Sigmoid colon (tissue), 4 donors: Measurements from ENCODE around the gene GALNT13.

ENCODE experiments used
- EP300 ChIP-seq, 4 donors: sonication (generic); formaldehyde crosslinking; IDR thresholded peaks; one replicate each; pipeline ENCODE4 v1.6.1; 2017; ENCODE audit warnings: antibody characterized with exemption in 4 of 4
- POLR2A ChIP-seq, 2 donors: fragments of 450-650 bp; IDR thresholded peaks; one replicate each; pipeline ENCODE4 v1.6.1; 2016; ENCODE audit warnings: antibody characterized with exemption in 2 of 2, mild to moderate bottlenecking in 2 of 2, moderate library complexity in 2 of 2
- TF ChIP-seq, protein P1 (sequence below), 4 experiments: fragments of 450-650 bp in 3 of 4; fragments of 200-600 bp in 1 of 4; IDR thresholded peaks; one replicate each; pipeline ENCODE4 v1.5.1; 2016 to 2019; ENCODE audit warnings: antibody characterized with exemption in 4 of 4, mild to moderate bottlenecking in 3 of 4, moderate library complexity in 2 of 4

- TF ChIP-seq, protein P1, sequence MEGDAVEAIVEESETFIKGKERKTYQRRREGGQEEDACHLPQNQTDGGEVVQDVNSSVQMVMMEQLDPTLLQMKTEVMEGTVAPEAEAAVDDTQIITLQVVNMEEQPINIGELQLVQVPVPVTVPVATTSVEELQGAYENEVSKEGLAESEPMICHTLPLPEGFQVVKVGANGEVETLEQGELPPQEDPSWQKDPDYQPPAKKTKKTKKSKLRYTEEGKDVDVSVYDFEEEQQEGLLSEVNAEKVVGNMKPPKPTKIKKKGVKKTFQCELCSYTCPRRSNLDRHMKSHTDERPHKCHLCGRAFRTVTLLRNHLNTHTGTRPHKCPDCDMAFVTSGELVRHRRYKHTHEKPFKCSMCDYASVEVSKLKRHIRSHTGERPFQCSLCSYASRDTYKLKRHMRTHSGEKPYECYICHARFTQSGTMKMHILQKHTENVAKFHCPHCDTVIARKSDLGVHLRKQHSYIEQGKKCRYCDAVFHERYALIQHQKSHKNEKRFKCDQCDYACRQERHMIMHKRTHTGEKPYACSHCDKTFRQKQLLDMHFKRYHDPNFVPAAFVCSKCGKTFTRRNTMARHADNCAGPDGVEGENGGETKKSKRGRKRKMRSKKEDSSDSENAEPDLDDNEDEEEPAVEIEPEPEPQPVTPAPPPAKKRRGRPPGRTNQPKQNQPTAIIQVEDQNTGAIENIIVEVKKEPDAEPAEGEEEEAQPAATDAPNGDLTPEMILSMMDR (IDR thresholded peaks at IDR 0.05), result no peak
- TF ChIP-seq POLR2A (IDR thresholded peaks at IDR 0.05) (no peak), EP300 (IDR thresholded peaks at IDR 0.05) (no peak)
Observed at GRCh38 chr2:153864022-153864421, 7.7 kb upstream of the GALNT13 start.
